Suprapubic skin (tissue), 4 donors: Measurements from ENCODE around the gene ST8SIA5.

Experiments
- CTCF ChIP-seq, 2 donors: fragments of 200-600 bp in 1 of 2; fragments of 450-650 bp in 1 of 2; sonication (generic) in 1 of 2; IDR thresholded peaks; one replicate each; pipeline ENCODE4 v1.5.1; 2016 to 2019; ENCODE audit warnings: antibody characterized with exemption in 2 of 2, mild to moderate bottlenecking in 1 of 2, moderate library complexity in 1 of 2
- EP300 ChIP-seq: sonication (generic); formaldehyde crosslinking; IDR thresholded peaks from one replicate; pipeline ENCODE4 v1.6.1; 2017; ENCODE audit warnings: antibody characterized with exemption
- POLR2A ChIP-seq, 2 donors: fragments of 450-650 bp; IDR thresholded peaks; one replicate each; pipeline ENCODE4 v1.6.1; 2017; ENCODE audit warnings: antibody characterized with exemption in 2 of 2, mild to moderate bottlenecking in 2 of 2, moderate library complexity in 2 of 2
- POLR2AphosphoS5 ChIP-seq, 3 donors: sonication (generic); formaldehyde crosslinking; IDR thresholded peaks; one replicate each; pipeline ENCODE4 v1.6.1; 2017; ENCODE audit warnings: antibody characterized with exemption in 3 of 3

- TF ChIP-seq CTCF (IDR thresholded peaks at IDR 0.05) (no peak), POLR2A (IDR thresholded peaks at IDR 0.05) (no peak), POLR2AphosphoS5 (IDR thresholded peaks at IDR 0.05) (no peak), EP300 (no peak)
Observed at GRCh38 chr18:46646468-46646867, 110.4 kb downstream of the ST8SIA5 start.
